Coronary artery (tissue), 2 donors: ENCODE results near the gene FBXW9.

Experiments used
- DNase-seq: peaks from one replicate; pipeline ENCODE4 v3.0.0-alpha.2; 2017; ENCODE audit warnings: low spot score
- H3K27ac ChIP-seq, 2 donors: fragments of 200-600 bp; sonication (generic); one replicate each; pipeline ENCODE4 v1.5.1; 2016 to 2019
- H3K4me3 ChIP-seq: fragments of 200-600 bp; sonication (generic); 2 replicates; pipeline ENCODE4 v1.5.1; 2016; ENCODE audit warnings: mild to moderate bottlenecking, moderate library complexity
- TF ChIP-seq, protein P1 (sequence below): fragments of 200-600 bp; sonication (generic); IDR thresholded peaks from one replicate; pipeline ENCODE4 v1.5.1; 2019; ENCODE audit warnings: antibody characterized with exemption

FBXW9 gene

GRCh38 chr19:12639901-12640613 is 56.4 kb downstream of the FBXW9 start:
- TF ChIP-seq, protein P1, sequence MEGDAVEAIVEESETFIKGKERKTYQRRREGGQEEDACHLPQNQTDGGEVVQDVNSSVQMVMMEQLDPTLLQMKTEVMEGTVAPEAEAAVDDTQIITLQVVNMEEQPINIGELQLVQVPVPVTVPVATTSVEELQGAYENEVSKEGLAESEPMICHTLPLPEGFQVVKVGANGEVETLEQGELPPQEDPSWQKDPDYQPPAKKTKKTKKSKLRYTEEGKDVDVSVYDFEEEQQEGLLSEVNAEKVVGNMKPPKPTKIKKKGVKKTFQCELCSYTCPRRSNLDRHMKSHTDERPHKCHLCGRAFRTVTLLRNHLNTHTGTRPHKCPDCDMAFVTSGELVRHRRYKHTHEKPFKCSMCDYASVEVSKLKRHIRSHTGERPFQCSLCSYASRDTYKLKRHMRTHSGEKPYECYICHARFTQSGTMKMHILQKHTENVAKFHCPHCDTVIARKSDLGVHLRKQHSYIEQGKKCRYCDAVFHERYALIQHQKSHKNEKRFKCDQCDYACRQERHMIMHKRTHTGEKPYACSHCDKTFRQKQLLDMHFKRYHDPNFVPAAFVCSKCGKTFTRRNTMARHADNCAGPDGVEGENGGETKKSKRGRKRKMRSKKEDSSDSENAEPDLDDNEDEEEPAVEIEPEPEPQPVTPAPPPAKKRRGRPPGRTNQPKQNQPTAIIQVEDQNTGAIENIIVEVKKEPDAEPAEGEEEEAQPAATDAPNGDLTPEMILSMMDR: peak; percentile 74
- Histone ChIP-seq H3K27ac (no peak overlapping the region), H3K4me3 (peak overlapping the region; percentile 60)
- peak; percentile 84 for DNase-seq
